ENCODE measurements around the gene BRI3BP. TPM values are rescaled to one million over a fixed set of nuclear protein-coding genes. Genes with fewer than 3 reads are reported as not detected.

The BRI3BP gene
- total RNA-seq, 2 donors from 2014 or later = 14.8 to 29.3 TPM

- Mint-ChIP-seq H3K27ac (no peak overlapping the region), H3K27me3 (no peaks in the 10 kb centered on the region), H3K4me1 (peaks cover 4% of the 10 kb centered on the region), H3K36me3 (ENCODE audit: low read depth) (peaks cover 58% of the 10 kb centered on the region), H3K4me3 (no peak overlapping the region), H3K9me3 (no peaks in the 10 kb centered on the region)
- no peak for ATAC-seq (replicated peaks)
Observed at GRCh38 chr12:125076103-125076502, 82.7 kb downstream of the BRI3BP start.

DNA sequence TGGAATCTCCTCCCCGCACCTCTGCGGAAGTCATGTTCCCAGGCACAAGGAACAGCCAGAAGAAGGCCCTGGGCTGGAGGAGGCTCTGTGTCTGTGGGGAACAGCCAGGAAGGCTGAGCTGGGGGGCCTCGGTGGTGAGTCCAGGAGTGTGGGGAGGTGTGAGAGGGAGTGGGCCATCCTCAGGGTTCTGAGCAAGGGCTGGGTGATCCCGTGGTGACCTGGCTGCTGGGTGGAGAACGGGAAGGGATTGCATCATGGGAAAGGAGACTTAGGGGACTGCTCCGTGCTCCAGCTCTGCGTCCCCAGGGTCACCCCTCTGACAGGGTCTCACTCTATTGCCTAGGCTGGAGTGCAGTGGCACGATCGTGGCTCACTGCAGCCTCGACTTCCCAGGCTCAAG, 85.6 kb downstream of the BRI3BP start:
- no peak overlapping the region for H3K4me3 Mint-ChIP-seq
- no peaks in the 10 kb centered on the region for H3K4me1 Mint-ChIP-seq
- H3K27me3 Mint-ChIP-seq = no peaks in the 10 kb centered on the region
- no peak for ATAC-seq (replicated peaks)
- H3K36me3 Mint-ChIP-seq (ENCODE audit: low read depth) = peaks cover 64% of the 10 kb centered on the region
- H3K9me3 Mint-ChIP-seq = no peaks in the 10 kb centered on the region
- no peak overlapping the region for H3K27ac Mint-ChIP-seq

GRCh38 chr12:125079648-125080645, 86.5 kb downstream of the BRI3BP start:
- Mint-ChIP-seq H3K9me3 (no peaks in the 10 kb centered on the region), H3K27me3 (no peaks in the 10 kb centered on the region), H3K36me3 (ENCODE audit: low read depth) (peaks cover 61% of the 10 kb centered on the region), H3K4me1 (no peaks in the 10 kb centered on the region), H3K4me3 (no peak overlapping the region), H3K27ac (no peak overlapping the region)
- ATAC-seq (replicated peaks) = no peak

Other genes with a start within 250 kb of the BRI3BP start
- gene SCARB1, start 129.8 kb upstream of the BRI3BP start, total RNA-seq = 10 to 100 TPM; 17.9 to 20.9 TPM
- 1,000 to 10,000 TPM in 1 of 2 donors, 100 to 1,000 TPM in 1; 955 to 1,030 TPM for gene UBC, start 79.0 kb upstream of the BRI3BP start, total RNA-seq
- gene DHX37, start 4.5 kb upstream of the BRI3BP start, total RNA-seq = 10 to 100 TPM; 25.0 to 48.1 TPM
- 10 to 100 TPM; 23.2 to 24.6 TPM for gene AACS, start 71.8 kb downstream of the BRI3BP start, total RNA-seq
- not detected for gene TMEM132B, start 192.7 kb downstream of the BRI3BP start, total RNA-seq

Measured in activated T-helper 17 cell treated with anti-CD3 and anti-CD28 coated beads, Interleukin-2, amount 50 U/mL, for 72 hours (primary cell).